Left ventricle myocardium superior (tissue), 1 donor: ENCODE measurements around the gene NPTX2. TPM values are rescaled to one million over a fixed set of nuclear protein-coding genes. Genes with fewer than 3 reads are reported as not detected.

ENCODE experiments used
- ATAC-seq: fragments of 200-7000 bp; cut with Tn5 transposase; one replicate; pipeline ENCODE4 v1.9.1; 2020; ENCODE audit warnings: mild to moderate bottlenecking, moderate library complexity
- DNase-seq: peaks from one replicate; pipeline ENCODE4 v3.0.0-alpha.2; 2020
- intact Hi-C: fragments of 100-400 bp; cut with micrococcal nuclease; formaldehyde crosslinking; loops from one replicate; pipeline ENCODE4 v1.11.0; 2022
- total RNA-seq: library from RNA; stranded (reverse); fragmentation: NEBNext Ultra II Directional; extraction: Animal tissue kit (Norgen Biotek cat#: 25700); gene quantifications from one replicate; pipeline ENCODE4 v1.2.1, GENCODE V29; 2021
- donor health status: DM: no; HTN: yes; CAD: no; lungs with severe emphysema.

The NPTX2 gene
- total RNA-seq, 1 donor from 2014 or later: 2.1 TPM

GRCh38 chr7:98616381-98617050, 569 bp upstream of the NPTX2 start:
- intact Hi-C loops: no loop called here
- peak; percentile 39 for DNase-seq
- no peak for ATAC-seq

- intact Hi-C loops: no loop called here
- ATAC-seq (no peak), DNase-seq (no peak)
These were observed 904 bp downstream of the NPTX2 start for GRCh38 chr7:98617960-98618418.

GRCh38 chr7:98618786-98619185, 1.7 kb downstream of the NPTX2 start:
- intact Hi-C loops: no loop called here
- no peak for ATAC-seq
- no peak for DNase-seq

DNA sequence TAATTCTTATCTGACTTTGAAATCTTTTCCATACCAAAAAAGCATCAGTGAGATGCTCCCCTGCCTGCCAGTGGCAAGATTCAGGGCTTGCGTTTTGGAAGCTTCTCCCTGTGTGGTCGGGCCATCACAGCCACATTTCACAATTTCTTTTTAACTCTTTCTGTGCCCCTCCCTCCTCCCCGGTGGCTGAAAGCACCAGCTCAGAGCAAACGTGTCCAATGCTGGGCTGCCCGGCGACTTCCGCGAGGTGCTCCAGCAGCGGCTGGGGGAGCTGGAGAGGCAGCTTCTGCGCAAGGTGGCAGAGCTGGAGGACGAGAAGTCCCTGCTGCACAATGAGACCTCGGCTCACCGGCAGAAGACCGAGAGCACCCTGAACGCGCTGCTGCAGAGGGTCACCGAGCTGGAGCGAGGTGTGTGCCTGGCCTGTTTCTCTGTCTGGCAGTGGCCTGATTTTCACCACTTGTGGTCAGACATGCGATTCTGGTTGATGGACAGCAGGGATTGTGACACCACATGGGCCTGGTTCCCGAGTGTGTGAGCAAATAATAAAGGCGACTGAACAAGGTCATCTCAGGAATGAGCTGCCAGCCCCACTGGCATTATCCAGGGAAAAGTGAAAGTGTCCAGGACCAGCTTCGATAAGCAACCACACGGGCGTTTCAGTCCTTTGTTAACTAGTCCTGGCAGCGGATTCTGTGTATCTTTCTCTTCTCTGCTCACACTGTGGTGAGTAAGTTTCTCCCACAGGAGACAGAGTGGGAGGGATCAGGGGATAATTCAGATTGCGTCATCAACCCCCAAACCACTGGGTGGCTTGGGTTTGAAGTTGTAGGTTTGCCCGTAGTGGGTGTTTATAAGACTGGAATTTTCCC, 2.6 kb downstream of the NPTX2 start:
- peak; percentile 81 for ATAC-seq
- peak; percentile 48 for DNase-seq
- intact Hi-C loops: no loop called here

- DNase-seq (no peak), ATAC-seq (no peak)
- intact Hi-C loops: no loop called here
These were observed 4.7 kb downstream of the NPTX2 start for GRCh38 chr7:98621573-98622482.

DNA sequence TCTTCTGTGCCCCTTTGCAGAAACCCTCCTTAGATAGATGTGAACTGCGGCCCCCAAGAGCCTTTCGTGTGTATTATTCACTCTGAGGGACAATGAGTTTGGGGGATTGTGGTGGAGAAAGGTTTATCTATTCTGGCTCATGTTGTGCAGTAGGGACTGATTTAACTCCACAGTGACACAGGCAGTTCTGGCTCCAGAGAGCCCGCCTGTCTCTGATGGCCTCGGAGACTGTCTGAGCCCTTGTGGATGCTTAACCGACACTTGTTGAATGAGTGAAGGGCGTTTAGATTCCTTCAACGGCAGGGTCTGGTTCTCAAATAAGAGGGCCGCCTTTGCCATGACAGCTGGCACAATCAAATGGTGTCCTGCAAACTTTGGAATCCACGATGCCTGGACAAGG, 5.8 kb downstream of the NPTX2 start:
- DNase-seq (no peak), ATAC-seq (no peak)
- intact Hi-C loops: no loop called here

DNA sequence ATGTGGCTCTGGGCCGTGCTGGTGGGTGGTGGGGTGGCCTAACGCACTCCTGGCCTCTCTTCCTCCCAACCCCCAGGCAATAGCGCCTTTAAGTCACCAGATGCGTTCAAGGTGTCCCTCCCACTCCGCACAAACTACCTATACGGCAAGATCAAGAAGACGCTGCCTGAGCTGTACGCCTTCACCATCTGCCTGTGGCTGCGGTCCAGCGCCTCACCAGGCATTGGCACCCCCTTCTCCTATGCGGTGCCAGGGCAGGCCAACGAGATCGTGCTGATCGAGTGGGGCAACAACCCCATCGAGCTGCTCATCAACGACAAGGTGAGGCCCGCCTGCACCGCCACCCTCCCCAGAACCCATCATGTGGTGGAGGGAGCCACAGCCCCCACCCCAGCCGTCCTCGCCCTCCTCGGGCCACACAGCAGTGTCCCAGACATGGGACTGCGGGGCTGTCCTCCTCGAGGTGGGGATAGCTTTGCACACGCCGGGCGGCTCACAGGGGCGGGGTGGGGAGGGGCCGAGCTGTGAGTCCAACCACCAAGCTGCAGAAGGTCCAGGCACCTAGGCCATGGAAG, 7.8 kb downstream of the NPTX2 start:
- DNase-seq (no peak), ATAC-seq (no peak)
- intact Hi-C loops: no loop called here

GRCh38 chr7:98626460-98627412, 9.7 kb downstream of the NPTX2 start:
- no peak for DNase-seq
- no peak for ATAC-seq
- intact Hi-C loops: no loop called here

- intact Hi-C loops: no loop called here
- DNase-seq (no peak), ATAC-seq (no peak)
These were observed 10.3 kb downstream of the NPTX2 start for GRCh38 chr7:98627413-98627790.

GRCh38 chr7:98628418-98628817, 11.3 kb downstream of the NPTX2 start:
- DNase-seq: no peak
- ATAC-seq: no peak
- intact Hi-C loops: no loop called here

- ATAC-seq: no peak
- no peak for DNase-seq
- intact Hi-C loops: no loop called here
These were observed 11.9 kb downstream of the NPTX2 start for GRCh38 chr7:98629001-98629431.

GRCh38 chr7:98630149-98630548, 13.1 kb downstream of the NPTX2 start:
- DNase-seq: no peak
- intact Hi-C loops: no loop called here
- ATAC-seq: no peak

DNA sequence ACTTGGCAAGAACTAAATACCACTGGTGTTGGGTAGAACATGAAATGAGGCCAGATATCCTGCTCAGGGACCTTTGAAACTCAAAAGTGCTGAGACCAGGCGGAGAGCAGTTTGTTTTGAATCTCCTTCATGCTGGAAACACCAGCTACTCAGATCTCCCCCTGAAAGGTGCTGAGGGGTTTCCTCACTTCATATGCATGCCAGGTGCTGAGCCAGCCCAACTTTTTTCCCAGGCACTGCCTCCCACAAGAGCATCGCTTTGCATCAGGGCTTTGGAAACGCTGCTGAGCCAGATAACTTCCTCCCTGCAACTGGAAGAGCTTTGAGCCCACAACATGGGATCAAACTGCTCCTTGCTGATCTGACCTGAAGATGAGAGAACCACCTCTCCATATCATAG, 13.7 kb downstream of the NPTX2 start:
- intact Hi-C loops: no loop called here
- DNase-seq: no peak
- no peak for ATAC-seq

DNA sequence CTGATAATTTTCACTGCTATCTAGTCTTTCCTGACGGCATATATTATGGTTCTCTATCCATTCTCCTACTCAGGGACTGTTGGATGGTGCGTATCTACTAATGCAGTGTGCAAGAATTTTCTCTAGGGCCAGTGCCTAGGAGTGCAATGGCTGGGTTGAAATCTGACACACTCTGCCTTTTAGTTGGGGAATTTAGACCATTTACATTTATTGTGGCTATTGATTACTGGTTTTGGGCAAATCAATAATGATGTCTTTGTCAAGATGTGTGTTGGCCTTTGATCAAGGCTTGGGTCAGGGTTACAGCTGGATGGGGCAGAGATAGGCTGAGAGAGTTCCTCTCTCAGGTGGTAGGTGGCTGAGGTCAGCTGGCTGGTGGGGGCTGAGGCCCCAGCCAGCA, 21.8 kb downstream of the NPTX2 start:
- no peak for ATAC-seq
- DNase-seq: no peak
- intact Hi-C loops: no loop called here

DNA sequence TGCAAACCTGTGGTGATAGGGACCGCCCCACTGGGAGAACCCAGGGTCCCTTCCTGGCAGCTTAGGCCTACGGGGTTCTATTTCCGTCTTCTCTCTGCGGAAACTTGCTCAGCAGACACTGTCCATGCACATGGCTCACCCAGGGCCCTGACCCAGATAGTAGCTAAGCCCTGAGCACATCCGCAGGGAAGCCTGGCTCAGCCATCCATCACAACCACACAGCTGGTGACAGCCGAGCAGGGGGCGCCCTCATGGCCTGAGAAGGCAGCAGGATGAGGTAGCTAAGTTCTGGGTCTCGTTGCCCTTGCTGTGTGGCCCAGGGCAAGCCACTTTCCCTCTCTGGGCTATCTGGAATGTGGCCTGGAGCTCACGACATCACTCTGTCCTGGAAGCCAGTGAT, 23.3 kb downstream of the NPTX2 start:
- ATAC-seq (no peak), DNase-seq (no peak)
- intact Hi-C loops: no loop called here

- no peak for DNase-seq
- intact Hi-C loops: no loop called here
- ATAC-seq: peak; percentile 46
These were observed 24.8 kb downstream of the NPTX2 start for GRCh38 chr7:98641646-98642500.

DNA sequence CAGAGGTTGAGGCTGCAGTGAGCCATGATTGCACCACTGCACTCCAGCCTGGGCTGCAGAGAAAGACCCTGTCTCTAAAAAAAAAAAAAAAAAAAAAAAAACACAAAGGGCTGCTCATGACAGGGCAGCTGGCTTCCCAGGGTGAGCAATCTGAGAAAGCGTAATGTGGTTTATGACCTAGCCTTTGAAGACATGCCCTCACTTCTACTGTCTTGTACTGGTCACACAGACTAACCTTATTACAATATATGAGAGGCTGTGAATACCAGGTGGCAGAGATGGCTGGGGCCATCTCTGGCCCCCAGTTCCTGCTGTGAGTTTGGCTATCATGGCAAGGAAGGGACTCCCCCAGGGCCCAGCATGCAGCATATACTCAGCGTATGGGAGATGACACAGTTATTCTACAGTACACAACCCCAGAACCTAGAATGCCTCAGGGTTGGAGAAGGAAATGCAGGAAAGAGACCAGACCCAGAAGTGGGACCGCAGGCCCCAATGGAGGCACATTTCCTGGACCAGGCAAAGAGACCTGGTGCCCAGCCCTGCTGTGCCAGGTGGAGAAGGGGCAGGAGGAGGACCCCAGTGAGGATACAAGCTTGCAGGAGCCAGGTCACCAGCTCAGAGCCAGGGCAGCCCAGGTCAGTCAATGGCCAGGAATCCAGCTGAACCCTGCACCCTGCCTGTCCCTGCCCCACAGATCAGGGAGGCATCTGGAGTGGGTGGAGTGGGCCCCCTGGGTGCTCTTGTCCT, 26.3 kb downstream of the NPTX2 start:
- DNase-seq (no peak), ATAC-seq (no peak)
- intact Hi-C loops: no loop called here
